Stimulated activated CD8-positive, alpha-beta memory T cell treated with anti-CD3 and anti-CD28 coated beads, Interleukin-12 subunit alpha, Interleukin-12 subunit beta, amount 100 ng/mL, for 1 hour (primary cell): ENCODE data around the gene CALHM1.
"Not testable (repeated sequence)": the region's sequence is repeated elsewhere in the genome, so short reads cannot be mapped to it uniquely, and the experiment has no call there.

Experiments used
- DNase-seq: peaks from one replicate; pipeline ENCODE4 v3.0.0-alpha.2; 2020; ENCODE audit warnings: low read depth

CALHM1 gene

DNA sequence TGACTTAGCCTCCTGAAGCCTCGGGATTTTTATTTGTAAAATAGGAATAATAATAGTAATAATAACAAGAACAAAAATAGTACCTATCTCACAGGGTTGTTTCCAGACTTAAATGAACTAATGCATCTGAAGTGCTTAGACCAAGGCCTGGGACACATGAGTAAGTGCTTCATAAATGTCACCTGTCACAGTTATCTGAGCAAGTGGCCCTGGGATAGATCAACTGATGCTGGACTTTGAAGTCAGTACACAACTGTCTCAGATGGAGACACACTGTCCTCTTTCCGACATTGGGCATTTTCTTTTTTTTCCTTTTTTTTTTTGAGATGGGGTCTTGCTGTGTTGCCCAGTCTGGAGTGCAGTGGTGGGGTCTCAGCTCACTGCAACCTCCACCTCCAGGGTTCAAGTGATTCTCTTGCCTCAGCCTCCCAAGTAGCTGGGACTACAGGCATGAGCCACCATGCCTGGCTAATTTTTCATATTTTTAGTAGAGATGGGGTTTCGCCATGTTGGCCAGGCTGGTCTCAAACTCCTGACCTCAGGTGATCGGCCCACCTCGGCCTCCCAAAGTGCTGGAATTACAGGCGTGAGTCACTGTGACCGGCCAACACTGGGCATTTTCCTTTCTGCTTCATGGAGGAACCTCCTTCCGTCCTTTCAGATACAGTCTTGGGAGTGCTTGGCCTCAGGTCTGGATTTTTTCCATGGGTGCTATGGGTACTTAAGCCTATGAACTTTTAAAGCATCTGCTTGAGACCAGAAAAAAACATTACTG is 28.1 kb upstream of the CALHM1 start:
- not testable (repeated sequence) for DNase-seq

DNA sequence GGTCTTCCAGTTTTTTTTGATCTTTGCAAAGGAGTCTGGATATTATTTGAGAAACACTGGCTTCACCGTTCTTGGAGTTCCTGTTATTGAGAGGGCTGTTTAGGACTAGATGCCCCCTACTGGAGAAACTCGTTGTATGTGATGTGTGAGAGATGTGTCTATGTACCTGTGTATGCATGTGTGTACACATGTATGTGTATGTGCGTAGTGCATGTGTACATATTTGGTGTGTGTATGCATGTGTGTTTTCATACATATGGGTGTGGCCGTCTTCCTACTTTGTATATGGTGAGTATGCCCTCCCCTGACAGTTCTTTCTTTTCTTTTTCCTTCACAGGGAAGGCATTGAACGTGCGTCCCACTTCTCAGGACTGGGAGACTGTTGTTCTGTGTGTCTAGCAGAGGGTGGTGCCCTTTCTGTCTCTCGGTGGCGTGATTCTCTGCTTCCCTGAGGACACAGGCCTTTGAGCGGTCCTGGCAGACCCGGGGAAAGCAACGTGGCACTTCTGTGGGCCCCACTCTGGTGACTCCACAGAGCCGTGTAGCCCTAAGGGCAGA is 23.4 kb upstream of the CALHM1 start:
- no peak for DNase-seq

DNA sequence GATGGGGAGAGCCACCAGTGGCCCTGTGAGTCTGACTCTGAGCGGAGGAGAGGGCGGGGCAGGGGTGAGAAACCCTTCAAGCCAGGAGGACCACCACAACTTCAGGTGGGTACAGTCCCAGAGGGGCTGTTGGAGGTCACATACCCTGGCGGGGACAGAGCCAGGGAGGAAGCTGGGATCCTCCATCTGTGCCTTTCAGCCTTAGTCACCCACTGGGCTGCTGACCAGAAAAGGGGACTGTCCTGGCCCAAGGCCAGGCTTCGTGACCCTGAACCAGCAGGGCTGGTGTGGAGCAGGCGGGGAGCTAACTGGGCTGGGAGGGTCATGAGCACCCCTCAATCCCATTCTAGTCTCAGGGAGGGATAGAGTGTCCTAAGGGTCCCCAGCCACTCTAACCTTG is 21.8 kb upstream of the CALHM1 start:
- DNase-seq, result no peak

DNA sequence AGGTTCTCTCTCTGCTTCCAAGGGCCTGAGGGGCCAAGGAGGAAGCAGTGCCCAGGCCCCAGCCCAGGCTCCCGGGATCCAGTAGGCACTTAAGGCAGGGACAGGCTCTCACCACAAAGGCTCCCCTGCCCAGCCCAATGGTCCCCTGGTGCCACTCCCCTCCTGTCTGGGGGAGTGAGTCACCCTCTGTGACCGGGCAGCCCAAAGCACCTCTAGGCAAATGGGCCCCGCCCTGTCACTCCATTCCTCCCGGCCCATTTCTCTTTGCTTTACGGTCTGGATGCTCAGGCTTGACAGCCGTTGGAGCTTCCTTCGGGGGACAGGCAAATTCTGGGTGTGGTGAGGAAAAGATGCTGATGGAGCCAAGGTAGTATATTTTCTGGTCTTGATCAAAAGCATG is 20.4 kb upstream of the CALHM1 start, which contains the start of gene CALHM3:
Gene CALHM3 (minus strand): TSS at position 106 of the 400 bp plus-strand sequence. CDS start 208 bp downstream, outside the sequence.
- DNase-seq, result no peak

DNA sequence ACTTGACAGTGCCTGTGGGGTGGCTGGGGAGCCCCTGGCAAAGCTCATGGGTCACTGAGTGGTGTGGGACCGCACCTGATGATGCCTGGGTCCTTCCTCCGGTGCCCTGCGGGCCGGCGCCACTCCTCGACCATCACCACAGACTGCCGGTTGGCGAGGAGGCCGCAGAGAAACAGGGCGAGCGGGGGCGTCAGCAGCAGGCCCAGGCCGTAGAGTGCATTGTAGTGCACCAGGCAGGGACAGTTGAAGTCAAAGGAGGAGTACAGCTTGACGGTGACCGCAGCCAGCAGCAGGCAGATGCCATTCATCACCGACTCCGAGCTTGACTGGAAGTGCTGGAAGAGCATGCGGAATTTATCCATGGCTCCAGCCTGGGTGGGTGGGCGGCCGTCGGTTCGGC is 20.0 kb upstream of the CALHM1 start:
- no peak for DNase-seq

DNA sequence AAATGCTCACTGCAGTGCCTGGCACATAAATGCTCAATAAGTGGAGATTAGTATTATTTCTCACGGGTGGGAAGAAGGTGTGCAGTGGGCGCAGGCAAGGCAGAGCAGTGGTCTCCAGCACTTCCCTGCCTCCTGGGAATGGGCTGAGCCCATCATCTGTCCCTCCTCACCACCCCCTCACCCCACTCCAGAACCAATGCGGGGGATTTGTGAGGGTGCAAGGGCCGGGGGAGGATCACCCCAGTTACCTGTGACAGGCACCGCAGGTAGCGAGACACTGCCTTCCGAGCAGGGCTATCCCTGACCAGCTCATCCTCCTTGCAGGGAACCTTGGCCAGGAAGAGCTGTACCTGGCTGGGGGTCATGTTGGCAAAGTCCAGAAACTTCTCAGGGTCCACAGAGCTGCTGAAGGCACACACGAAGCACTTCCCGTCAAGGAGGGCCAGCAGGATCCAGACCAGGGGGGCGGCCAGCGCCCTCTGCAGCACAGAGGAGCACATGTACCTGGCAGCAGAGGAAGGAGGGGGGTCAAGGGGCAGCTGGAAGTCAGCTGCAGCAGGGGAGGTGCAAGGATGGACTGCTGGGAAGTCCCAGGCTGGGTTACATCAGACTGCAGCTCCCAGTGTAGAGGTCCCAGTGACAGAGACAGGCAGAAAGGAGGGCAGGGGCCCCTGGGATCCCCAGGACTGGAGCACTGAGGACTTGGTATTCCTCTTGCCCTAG is 17.5 kb upstream of the CALHM1 start:
- no peak for DNase-seq

DNA sequence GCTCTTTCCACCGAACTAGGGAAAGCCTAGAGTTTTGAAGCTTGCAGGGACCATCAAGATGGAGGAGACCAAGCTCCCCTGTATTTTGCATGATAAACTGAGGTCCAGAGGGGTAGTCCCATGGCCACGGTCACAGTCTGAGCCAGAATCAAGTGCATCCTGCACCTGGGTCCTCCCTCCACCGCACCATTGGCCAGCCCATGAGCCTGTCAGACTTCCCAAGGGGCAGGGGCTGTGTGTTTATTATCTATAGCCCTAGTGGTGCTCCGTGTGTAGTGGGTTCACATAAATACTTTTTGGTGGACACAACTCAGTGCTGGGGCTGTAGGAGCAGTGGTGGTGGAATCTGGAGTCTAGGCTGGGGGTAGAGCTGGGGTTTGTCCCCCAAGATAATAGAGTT is 16.7 kb upstream of the CALHM1 start:
- DNase-seq, result no peak

DNA sequence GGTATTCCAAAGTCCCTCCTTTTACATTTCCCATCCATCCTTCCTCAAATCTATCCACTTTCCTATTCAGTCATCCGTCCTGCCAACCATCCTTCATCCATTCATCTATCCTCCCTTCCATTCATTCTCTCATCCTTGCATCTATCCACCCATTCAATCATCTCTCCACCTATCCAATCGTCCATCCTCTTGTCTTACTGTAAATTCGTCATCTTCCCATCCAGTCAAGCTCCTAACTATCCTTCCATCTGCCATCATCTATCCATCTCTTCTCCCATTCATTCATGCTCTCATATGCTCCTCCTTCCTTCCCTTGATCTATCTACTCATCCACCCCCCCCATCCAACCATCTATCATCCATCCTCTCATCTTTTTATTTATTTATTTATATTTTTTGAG is 15.4 kb upstream of the CALHM1 start:
- no peak for DNase-seq

DNA sequence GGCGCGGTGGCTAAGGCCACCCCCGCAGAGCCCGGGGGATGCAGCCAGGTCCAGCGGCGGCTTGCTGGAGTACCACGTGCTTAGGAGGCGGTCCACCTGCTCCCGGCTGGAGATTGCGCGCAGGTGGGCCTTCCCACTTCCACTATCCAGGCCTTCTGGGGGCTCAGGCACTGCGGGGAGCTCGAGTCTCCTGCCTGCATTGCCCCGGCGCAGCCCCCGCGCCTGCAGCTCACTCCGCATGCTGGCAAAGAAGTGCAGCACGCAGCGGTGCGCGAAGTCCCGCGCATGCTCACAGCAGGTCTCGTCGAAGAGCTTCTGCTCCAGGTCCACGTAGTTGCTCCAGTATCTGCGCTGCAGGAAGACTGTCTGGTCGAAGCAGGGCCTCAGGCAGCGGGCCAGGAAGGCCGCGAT is 14.6 kb upstream of the CALHM1 start:
- DNase-seq, result no peak

DNA sequence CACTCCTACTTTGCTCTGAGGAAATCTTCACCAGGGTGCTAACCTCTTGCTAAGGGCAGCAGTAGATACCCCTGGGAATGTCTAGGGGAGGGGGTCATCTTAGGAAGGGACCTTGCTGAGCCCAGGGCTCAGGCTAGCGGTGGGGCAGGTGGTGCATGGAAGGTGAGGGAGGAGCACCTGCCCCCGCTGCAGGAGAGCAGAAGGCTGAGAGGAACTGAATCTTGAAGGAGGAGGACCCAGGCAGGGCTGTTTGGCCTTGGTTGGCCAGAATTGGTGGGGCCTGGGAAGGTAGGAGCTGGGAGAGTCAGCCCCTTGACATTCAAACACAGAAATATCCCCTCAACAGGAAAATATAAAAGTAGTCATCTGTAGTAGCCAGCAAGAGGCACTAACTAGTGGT is 13.3 kb upstream of the CALHM1 start:
- DNase-seq, result no peak

DNA sequence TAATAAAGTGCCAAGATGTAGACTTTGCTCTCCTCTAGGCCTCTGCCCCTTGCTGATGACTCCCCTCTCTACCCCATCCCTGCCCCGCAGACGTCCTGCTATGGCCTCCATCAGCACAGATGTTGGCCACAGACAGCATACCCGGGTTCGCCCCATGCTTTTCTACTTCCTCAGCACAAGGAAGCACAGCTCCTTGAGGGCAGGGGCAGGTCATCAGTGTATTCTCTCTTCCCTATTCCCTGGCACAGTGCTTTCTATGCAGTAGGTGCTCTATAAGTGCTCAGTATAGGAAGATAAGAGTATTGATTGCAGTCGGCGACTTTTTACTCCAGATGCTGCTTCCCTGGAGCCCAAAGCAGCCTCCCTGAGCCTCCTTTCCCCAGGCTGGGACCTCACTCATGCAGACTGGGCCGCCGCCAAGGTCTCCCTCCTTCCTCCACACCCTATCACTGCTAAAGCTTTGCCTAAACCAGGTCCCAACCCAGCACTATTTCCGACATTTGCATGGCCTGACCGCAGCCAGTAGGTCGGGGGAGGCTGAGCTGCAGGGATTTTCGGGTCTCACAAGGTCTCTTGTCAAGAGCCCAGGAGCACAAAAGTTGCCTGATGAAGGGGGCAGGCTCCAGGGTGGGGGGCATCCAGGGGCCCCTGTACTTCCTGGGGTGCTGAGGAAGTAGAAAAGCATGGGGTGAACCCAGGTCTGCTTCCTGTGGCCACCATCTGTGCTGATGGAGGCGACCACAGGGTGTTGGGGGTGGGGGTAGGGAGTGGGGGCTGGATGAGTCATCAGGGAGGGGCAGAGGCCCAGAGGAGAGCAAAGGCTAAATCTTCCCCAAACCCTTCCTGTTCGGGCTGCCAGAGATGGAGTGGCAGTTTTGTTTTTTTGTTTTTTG is 12.3 kb upstream of the CALHM1 start:
- peak; percentile 53 for DNase-seq

DNA sequence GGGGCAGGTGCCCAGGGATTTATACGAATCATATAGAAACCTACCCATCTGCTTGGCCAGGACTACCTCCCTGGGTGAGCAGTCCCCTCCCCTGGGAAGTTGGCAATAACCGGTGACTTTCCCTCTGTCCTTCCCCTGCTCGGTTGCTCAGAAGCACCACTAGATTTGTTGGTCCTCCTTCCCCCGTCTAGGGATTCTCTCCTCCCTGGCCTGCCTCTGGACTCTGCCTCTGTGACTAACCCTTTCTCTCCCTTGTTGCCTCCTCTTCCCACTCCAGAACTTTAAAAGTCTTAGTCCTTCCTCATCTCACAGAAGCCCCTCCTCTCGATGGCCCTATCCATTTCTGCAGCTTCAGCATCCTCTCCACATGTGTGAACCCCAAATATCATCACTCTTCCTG is 10.5 kb upstream of the CALHM1 start:
- no peak for DNase-seq

DNA sequence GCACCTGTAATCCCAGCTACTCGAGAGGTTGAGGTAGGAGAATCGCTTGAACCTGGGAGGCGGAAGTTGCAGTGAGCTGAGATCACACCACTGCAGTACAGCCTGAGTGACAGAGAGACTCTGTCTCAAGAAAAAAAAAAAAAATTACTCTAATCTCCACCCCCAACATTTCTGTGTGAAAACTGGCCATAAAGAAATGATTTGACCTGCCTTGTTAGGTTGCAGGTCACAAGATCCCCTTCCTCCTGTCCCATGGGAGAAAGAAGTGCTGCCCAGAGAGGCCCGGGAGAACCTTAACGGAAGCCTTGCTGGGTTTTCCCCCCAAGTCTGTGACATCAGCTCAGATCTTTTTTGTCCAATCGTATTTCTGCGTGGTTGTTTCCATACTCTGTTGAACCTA is 8.7 kb upstream of the CALHM1 start:
- DNase-seq, result no peak

DNA sequence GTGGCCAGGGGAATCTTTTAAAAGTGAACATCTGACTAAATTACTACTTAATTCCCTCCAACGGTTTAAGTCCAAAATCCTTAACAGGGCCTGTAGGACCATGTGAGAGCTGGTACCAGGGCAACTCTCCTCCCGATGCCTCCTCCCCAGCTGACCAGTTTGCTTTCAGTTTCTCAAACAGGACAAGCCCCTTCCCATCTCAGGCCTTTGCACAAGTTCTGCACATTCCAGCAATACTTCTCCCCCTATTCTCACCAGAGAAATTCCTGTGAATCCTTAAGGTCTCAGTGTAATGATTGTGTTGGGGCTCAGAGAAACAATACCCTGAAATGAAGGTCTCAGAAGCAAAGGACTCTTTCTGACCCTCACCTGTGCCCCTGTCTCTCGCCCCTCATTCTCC is 8.0 kb upstream of the CALHM1 start:
- no peak for DNase-seq

DNA sequence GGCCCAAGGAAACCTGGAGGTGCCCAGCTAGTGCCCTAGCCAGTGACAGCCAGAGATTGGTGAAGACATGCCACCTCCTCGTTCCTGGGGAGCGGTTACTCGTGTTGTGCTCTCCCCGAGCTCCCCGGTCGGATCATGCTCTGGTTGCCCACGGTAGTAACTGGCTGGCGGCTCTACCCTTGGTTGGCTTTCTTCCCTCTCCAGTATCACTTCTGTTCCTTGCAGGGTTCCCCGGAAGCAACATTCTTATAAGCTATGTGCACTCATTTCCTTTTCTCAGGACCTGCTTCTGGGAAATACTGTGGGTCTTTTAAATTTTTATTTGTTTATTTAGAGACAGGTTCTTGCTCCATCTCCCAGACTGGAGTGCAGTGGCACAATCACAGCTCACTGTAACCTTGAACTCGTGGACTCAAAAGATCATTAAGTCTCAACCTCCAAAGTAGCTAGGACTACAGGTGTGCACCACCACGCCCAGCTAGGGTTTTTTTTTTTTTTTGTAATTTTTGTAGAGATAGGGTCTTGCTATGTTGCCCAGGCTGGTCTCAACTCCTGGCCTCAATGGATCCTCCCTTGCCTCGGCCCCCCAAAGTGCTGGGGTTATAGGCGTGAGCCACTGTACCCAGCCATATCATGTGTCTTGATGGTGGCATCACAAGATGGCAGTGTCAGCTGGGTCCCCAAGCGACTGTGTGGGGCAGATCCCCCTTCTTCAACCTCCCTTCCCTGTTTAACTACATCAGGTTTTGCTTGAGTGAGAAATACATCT is 6.9 kb upstream of the CALHM1 start:
- no peak for DNase-seq

DNA sequence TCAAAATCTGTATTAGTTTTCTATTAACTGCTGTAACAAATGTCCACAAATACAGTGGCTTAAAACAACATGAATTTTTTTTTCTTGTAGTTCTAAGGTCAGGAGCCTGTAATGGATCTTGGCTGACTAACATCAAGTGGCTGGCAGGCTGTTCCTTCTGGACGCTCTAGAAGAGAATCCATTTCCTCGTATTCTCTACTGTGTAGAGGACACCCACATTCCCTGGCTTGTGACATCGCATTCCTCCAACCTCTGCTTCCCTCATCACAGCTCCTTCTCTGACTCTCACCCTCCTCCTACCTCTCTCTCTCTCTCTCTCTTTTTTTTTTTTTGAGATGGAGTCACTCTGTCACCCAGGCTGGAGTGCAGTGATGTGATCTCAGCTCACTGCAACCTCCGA is 4.8 kb upstream of the CALHM1 start:
- no peak for DNase-seq

DNA sequence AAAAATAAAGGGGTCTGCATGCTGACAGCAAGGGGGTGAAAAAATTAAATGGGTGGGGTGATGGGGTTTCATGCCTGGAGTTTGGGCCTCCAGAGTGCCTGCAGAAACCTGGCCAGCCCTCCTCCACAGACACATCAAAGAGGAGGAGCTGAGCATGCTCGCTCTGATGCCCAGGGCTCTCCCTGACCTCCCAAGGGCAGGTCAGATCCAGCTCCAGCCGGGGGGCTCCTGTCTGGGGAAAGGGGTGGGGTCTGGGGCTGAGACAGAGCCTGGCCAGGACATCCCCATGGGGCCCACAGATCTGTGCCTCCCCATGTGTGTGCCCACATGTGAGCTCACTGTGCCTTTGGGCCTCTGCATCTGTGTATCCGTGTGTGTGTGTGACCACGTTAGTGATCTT is 915 bp upstream of the CALHM1 start:
- no peak for DNase-seq

DNA sequence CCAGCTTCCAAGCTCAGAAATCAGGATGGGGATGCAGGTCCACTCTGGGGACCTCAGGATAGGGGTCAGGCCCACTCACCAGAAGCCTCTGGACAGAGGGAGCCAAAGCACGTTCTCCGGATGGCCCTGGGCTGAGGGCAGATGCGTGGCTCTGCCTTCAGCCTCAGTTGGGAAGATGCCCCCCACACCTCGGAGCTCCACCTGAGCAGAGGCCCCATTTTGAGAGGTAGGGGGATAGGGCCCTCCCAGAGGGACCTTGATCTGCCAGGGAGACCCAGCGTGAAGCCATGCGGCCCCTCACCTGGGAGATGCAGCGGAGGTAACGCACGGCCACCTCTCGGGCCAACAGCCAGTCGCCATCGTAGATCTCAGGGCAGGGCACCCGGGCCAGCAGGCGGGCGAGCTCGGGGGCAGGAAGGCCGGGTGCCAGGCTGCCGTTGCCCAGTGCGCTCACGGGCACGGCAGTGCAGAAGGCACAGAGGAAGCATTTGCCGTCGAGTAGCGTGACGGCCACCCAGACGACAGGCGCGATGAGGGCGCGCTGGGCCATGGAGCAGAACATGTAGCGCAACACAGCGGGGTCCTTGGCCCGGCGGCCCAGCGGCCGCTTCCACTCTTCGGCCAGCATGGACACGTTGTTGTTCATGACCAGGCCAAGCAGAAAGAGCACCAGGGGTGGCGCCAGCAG is 660 bp downstream of the CALHM1 start:
- no peak for DNase-seq

DNA sequence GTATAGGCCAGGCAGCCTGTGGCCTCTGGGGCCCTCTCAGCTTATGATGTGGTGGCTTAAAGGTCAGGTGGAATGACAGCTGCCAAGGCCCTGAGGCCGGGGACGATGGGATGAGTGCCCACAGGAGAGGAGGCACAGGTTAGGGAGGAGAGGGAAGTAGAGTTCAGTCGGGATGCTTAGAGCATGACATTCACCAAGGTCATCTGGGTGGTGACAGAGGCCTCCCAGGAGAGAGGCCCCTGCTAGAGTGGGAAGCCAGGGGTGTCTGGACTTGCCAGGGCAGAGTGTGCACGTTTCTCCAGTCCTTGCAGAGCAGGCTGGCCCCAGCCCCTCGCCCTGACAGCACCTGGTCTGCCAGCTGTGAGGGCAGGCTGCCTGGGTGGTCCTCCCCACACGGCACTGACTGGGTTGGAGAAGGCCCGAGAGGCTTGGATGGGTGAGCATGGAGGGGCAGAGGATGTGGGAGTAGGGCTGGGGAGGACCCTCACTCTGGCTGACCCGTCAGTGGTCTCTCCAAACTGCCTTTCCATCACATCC is 1.5 kb downstream of the CALHM1 start:
- DNase-seq, result no peak

DNA sequence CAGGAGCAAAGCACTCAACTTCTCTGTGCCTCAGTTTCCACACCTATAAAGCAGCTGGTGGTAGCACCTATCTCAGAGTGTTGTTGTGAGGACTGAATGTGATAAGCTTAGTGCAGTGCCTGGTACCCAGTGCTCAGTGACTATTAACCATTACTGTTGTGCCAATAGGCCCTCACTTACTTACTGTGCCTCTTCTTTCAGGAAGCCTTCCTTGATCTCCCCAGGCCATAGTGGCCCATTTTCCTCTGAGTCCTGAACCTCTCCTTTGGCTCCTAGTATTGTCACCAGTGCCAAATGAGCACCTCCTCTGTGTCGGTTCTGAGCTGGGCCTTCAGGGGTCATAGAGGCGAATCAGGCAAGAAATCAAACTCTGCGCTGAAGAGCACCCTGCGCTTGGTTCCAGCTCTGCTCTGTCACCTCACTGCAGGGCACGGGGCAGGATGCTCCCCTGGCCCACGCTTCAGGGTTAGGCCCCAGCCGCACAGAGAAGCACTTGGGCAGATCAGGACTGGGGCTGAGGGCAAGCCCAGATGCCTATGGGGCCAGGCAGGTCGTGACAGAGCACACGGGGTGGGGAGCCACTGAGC is 2.5 kb downstream of the CALHM1 start:
- DNase-seq, result no peak
